H9 (cell line): ENCODE measurements around the gene SACM1L. TPM values are rescaled to one million over a fixed set of nuclear protein-coding genes. Genes with fewer than 3 reads are reported as not detected.
A peak's percentile ranks its signal among the peaks of the same experiment; 100 is the strongest.

Experiments
- DNase-seq: peaks from one replicate; pipeline ENCODE4 v3.0.0-alpha.2; 2017
- H2AFZ ChIP-seq: one replicate; pipeline ENCODE4 v1.6.1; 2013; ENCODE audit warnings: mild to moderate bottlenecking, low read length, control low read depth, moderate library complexity
- H2AK5ac ChIP-seq: 2 replicates; pipeline ENCODE4 v1.6.1; 2013; ENCODE audit warnings: low read length, control low read depth, mixed read lengths; ENCODE audit not compliant: insufficient read length
- H2BK120ac ChIP-seq: one replicate; pipeline ENCODE4 v1.6.1; 2013; ENCODE audit warnings: low read depth, mild to moderate bottlenecking, low read length, control low read depth, inconsistent platforms; ENCODE audit not compliant: poor library complexity, severe bottlenecking
- H2BK12ac ChIP-seq: 2 replicates; pipeline ENCODE4 v1.6.1; 2013; ENCODE audit warnings: low read length, control low read depth, mixed read lengths, low read depth; ENCODE audit not compliant: insufficient read length
- H2BK15ac ChIP-seq: 2 replicates; pipeline ENCODE4 v1.6.1; 2013; ENCODE audit warnings: low read depth, low read length, control low read depth
- H2BK20ac ChIP-seq: one replicate; pipeline ENCODE4 v1.6.1; 2013; ENCODE audit warnings: low read depth, mild to moderate bottlenecking, low read length, control low read depth, inconsistent platforms; ENCODE audit not compliant: poor library complexity, severe bottlenecking
- H2BK5ac ChIP-seq: 2 replicates; pipeline ENCODE4 v1.6.1; 2013; ENCODE audit warnings: low read length, control low read depth, mixed read lengths; ENCODE audit not compliant: insufficient read length
- H3K14ac ChIP-seq: 2 replicates; pipeline ENCODE4 v1.6.1; 2013; ENCODE audit warnings: low read length, control low read depth; ENCODE audit not compliant: insufficient read depth
- H3K18ac ChIP-seq: 2 replicates; pipeline ENCODE4 v1.6.1; 2013; ENCODE audit warnings: low read depth, mild to moderate bottlenecking, mixed read lengths, low read length, control low read depth; ENCODE audit not compliant: insufficient read length
- H3K23ac ChIP-seq: 2 replicates; pipeline ENCODE4 v1.6.1; 2013; ENCODE audit warnings: low read length, control low read depth, mixed read lengths, low read depth; ENCODE audit not compliant: insufficient read length
- H3K23me2 ChIP-seq: 2 replicates; pipeline ENCODE4 v1.6.1; 2013; ENCODE audit warnings: low read depth, mild to moderate bottlenecking, mixed read lengths, low read length, control low read depth; ENCODE audit not compliant: insufficient read length, poor library complexity, severe bottlenecking
- H3K27ac ChIP-seq: 2 replicates; pipeline ENCODE4 v1.5.1; 2013; ENCODE audit warnings: low read length, control low read depth, mixed read lengths, low read depth; ENCODE audit not compliant: insufficient read length
- H3K27me3 ChIP-seq: 2 replicates; pipeline ENCODE4 v1.6.1; 2013; ENCODE audit warnings: low read length, control low read depth, inconsistent platforms; ENCODE audit not compliant: insufficient read depth
- H3K4ac ChIP-seq: 2 replicates; pipeline ENCODE4 v1.6.1; 2013; ENCODE audit warnings: low read depth, mild to moderate bottlenecking, control low read depth, inconsistent platforms, low read length, moderate library complexity
- H3K4me1 ChIP-seq: 2 replicates; pipeline ENCODE4 v1.6.1; 2013; ENCODE audit warnings: low read length, control low read depth, inconsistent platforms; ENCODE audit not compliant: insufficient read depth
- H3K4me2 ChIP-seq: 2 replicates; pipeline ENCODE4 v1.6.1; 2013; ENCODE audit warnings: low read length, control low read depth, mixed read lengths; ENCODE audit not compliant: insufficient read length, insufficient read depth
- H3K56ac ChIP-seq: 2 replicates; pipeline ENCODE4 v1.6.1; 2013; ENCODE audit warnings: low read depth, mild to moderate bottlenecking, mixed read lengths, low read length, control low read depth; ENCODE audit not compliant: insufficient read length
- H3K79me1 ChIP-seq: 2 replicates; pipeline ENCODE4 v1.6.1; 2013; ENCODE audit warnings: low read depth, mild to moderate bottlenecking, moderate library complexity, low read length, control low read depth, inconsistent platforms; ENCODE audit not compliant: insufficient read depth, poor library complexity, severe bottlenecking
- H3K79me2 ChIP-seq: 2 replicates; pipeline ENCODE4 v1.6.1; 2013; ENCODE audit warnings: low read length, control low read depth, inconsistent platforms; ENCODE audit not compliant: insufficient read depth
- H3K9ac ChIP-seq: 2 replicates; pipeline ENCODE4 v1.6.1; 2013; ENCODE audit warnings: low read length, control low read depth, mixed read lengths; ENCODE audit not compliant: insufficient read length; ENCODE audit errors: extremely low read depth
- H3K9me3 ChIP-seq: one replicate; pipeline ENCODE4 v1.6.1; 2013; ENCODE audit warnings: low read depth, low read length, inconsistent platforms; ENCODE audit not compliant: control insufficient read depth
- H3T11ph ChIP-seq: one replicate; pipeline ENCODE4 v1.6.1; 2013; ENCODE audit warnings: mild to moderate bottlenecking, low read length, control low read depth, inconsistent platforms
- H4K20me1 ChIP-seq: one replicate; pipeline ENCODE4 v1.6.1; 2013; ENCODE audit not compliant: control insufficient read depth, insufficient read length, insufficient read depth
- H4K5ac ChIP-seq: 2 replicates; pipeline ENCODE4 v1.6.1; 2013; ENCODE audit warnings: low read depth, mild to moderate bottlenecking, mixed read lengths, low read length, control low read depth; ENCODE audit not compliant: insufficient read length
- H4K8ac ChIP-seq: replicated peaks from 2 replicates; pipeline ENCODE4 v1.6.1; 2013; ENCODE audit warnings: low read length, control low read depth, mixed read lengths, low read depth; ENCODE audit not compliant: insufficient read length
- H4K91ac ChIP-seq: 2 replicates; pipeline ENCODE4 v1.6.1; 2013; ENCODE audit warnings: low read depth, mild to moderate bottlenecking, moderate library complexity, mixed read lengths, low read length, control low read depth; ENCODE audit not compliant: insufficient read length
- H3K27ac Mint-ChIP-seq, 3 experiments: 2 replicates in 2 of 3; 3 replicates in 1 of 3; pipeline ENCODE4 v1.8.0; 2020 to 2021; ENCODE audit warnings: mixed read lengths in 3 of 3, mild to moderate bottlenecking in 1 of 3, moderate library complexity in 1 of 3
- H3K27me3 Mint-ChIP-seq: 2 replicates; pipeline ENCODE4 v1.8.0; 2021; ENCODE audit warnings: low read depth, mild to moderate bottlenecking, moderate library complexity, mixed read lengths
- H3K36me3 Mint-ChIP-seq, 3 experiments: 2 replicates in 2 of 3; 3 replicates in 1 of 3; pipeline ENCODE4 v1.8.0; 2020 to 2021; ENCODE audit warnings: low read depth in 3 of 3, mixed read lengths in 3 of 3; ENCODE audit not compliant: insufficient read depth in 1 of 3
- H3K4me1 Mint-ChIP-seq, 2 experiments: 2 replicates each; pipeline ENCODE4 v1.8.0; 2020; ENCODE audit warnings: mixed read lengths in 2 of 2
- H3K4me3 Mint-ChIP-seq, 2 experiments: 2 replicates in 1 of 2; 3 replicates in 1 of 2; pipeline ENCODE4 v1.8.0; 2020 to 2021; ENCODE audit warnings: mild to moderate bottlenecking in 2 of 2, mixed read lengths in 2 of 2, moderate library complexity in 1 of 2
- H3K9me3 Mint-ChIP-seq, 2 experiments: 2 replicates in 1 of 2; 3 replicates in 1 of 2; pipeline ENCODE4 v1.8.0; 2020; ENCODE audit warnings: mild to moderate bottlenecking in 2 of 2, mixed read lengths in 2 of 2, moderate library complexity in 1 of 2
- WGBS: extraction: QIAGEN DNeasy Blood & Tissue Kit; methylation state at CpG from one replicate; pipeline ENCODE4 v1.1.7; 2013; ENCODE audit warnings: missing lambda C conversion rate, low lambda C conversion rate, mixed read lengths; ENCODE audit not compliant: insufficient read length; ENCODE audit errors: extremely low coverage; 5-methylcytosine and 5-hydroxymethylcytosine counted together
- total RNA-seq: library from RNA; stranded (reverse); gene quantifications from 2 replicates; pipeline ENCODE4 v1.2.1, GENCODE V29; 2021
- TF ChIP-seq, protein P1 (sequence below): fragments of 200-600 bp; sonication (generic); conservative IDR thresholded peaks from 3 replicates; pipeline ENCODE4 v1.8.0; 2021; ENCODE audit warnings: antibody characterized with exemption, mild to moderate bottlenecking

The SACM1L gene
- total RNA-seq, 1 experiment from 2014 or later = 52.8 TPM

DNA sequence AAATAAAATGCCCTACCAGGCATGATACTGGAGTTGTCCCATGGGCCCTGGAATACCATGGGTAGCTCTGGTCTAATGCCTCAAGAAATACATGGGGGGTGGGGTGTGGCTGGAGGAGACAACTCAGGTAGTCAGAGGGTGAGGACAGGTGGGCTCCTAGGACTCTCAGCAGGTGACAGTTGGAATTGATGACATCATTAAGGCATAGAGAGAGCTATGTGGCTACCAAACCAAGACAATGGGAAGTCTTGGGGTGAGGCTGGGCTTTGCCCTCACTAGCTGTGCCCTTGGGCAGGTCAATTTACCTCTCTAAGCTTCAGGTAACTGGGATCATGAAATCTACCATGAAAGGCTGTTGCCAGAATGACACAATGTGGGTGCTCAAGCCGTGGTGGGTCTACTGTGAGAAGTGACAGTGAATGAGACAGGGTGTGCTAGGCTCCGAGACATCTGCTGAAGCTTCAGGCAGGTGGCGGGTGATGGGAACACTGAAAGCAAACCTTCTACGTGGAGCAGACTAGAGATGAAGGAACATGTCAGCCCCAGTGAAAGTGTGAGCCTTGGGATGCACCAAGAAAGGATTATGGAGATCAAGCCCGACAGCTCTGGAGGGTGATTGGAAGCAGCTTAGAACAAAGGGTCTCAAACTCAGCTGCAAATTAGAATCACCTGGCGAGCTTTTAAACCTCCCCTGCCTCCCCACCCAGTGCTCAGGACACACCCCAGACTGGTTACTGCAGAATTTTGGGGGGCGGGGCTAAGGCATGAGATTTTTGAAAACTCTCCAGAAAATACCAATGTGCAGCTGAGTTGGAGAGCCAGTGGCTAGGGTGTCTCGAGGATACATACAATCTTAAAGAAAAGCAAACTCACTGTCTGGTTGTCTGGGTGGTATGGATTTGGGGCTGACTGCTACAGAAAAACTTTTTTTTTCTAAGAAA, 85.7 kb downstream of the SACM1L start:
- no peak overlapping the region for H2AK5ac ChIP-seq
- no peak overlapping the region for H2BK20ac ChIP-seq
- no peak overlapping the region for H3K9ac ChIP-seq
- H3K27ac Mint-ChIP-seq = peak overlapping the region in 1 of 3 experiments; percentile 80; a peak in 2 of 7 replicates
- H3K23me2 ChIP-seq = no peaks in the 10 kb centered on the region
- H4K20me1 ChIP-seq = no peaks in the 10 kb centered on the region
- H3K18ac ChIP-seq = no peak overlapping the region
- H3K4me1 Mint-ChIP-seq = peaks cover 17% of the 10 kb centered on the region in 2 experiments
- H2BK120ac ChIP-seq = no peak overlapping the region
- no peak overlapping the region for H3T11ph ChIP-seq
- no peak overlapping the region for H2BK12ac ChIP-seq
- H3K56ac ChIP-seq = no peak overlapping the region
- H3K23ac ChIP-seq = no peak overlapping the region
- no peak overlapping the region for H3K14ac ChIP-seq
- H3K9me3 ChIP-seq = no peaks in the 10 kb centered on the region
- no peak overlapping the region for H3K4ac ChIP-seq
- no peak overlapping the region for H3K4me3 Mint-ChIP-seq
- H3K9me3 Mint-ChIP-seq = no peaks in the 10 kb centered on the region; a peak in 1 of 5 replicates
- H4K5ac ChIP-seq = no peak overlapping the region
- no peaks in the 10 kb centered on the region for H3K79me1 ChIP-seq
- DNase-seq = no peak
- no peak overlapping the region for H2BK15ac ChIP-seq
- H3K79me2 ChIP-seq = no peaks in the 10 kb centered on the region
- H2BK5ac ChIP-seq = no peak overlapping the region
- no CpG with 5 or more reads among the region's 8 CpGs for whole genome bisulfite sequencing
- H4K8ac ChIP-seq = no peak overlapping the region
- H4K91ac ChIP-seq = no peak overlapping the region
- no peaks in the 10 kb centered on the region for H3K4me1 ChIP-seq
- H3K27me3 ChIP-seq = no peaks in the 10 kb centered on the region
- no peak overlapping the region for H3K4me2 ChIP-seq
- TF ChIP-seq, protein P1, sequence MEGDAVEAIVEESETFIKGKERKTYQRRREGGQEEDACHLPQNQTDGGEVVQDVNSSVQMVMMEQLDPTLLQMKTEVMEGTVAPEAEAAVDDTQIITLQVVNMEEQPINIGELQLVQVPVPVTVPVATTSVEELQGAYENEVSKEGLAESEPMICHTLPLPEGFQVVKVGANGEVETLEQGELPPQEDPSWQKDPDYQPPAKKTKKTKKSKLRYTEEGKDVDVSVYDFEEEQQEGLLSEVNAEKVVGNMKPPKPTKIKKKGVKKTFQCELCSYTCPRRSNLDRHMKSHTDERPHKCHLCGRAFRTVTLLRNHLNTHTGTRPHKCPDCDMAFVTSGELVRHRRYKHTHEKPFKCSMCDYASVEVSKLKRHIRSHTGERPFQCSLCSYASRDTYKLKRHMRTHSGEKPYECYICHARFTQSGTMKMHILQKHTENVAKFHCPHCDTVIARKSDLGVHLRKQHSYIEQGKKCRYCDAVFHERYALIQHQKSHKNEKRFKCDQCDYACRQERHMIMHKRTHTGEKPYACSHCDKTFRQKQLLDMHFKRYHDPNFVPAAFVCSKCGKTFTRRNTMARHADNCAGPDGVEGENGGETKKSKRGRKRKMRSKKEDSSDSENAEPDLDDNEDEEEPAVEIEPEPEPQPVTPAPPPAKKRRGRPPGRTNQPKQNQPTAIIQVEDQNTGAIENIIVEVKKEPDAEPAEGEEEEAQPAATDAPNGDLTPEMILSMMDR = no peak
- H3K36me3 Mint-ChIP-seq = no peaks in the 10 kb centered on the region; a peak in 1 of 7 replicates
- H3K27me3 Mint-ChIP-seq = peaks cover 5% of the 10 kb centered on the region
- H2AFZ ChIP-seq = no peak overlapping the region
- no peak overlapping the region for H3K27ac ChIP-seq
